ENCODE measurements around the gene FHL3. TPM values are rescaled to one million over a fixed set of nuclear protein-coding genes. Genes with fewer than 3 reads are reported as not detected.

The FHL3 gene
- total and polyA plus RNA-seq, 10 donors = 8.6 to 39.9 (median 16.3) TPM

DNA sequence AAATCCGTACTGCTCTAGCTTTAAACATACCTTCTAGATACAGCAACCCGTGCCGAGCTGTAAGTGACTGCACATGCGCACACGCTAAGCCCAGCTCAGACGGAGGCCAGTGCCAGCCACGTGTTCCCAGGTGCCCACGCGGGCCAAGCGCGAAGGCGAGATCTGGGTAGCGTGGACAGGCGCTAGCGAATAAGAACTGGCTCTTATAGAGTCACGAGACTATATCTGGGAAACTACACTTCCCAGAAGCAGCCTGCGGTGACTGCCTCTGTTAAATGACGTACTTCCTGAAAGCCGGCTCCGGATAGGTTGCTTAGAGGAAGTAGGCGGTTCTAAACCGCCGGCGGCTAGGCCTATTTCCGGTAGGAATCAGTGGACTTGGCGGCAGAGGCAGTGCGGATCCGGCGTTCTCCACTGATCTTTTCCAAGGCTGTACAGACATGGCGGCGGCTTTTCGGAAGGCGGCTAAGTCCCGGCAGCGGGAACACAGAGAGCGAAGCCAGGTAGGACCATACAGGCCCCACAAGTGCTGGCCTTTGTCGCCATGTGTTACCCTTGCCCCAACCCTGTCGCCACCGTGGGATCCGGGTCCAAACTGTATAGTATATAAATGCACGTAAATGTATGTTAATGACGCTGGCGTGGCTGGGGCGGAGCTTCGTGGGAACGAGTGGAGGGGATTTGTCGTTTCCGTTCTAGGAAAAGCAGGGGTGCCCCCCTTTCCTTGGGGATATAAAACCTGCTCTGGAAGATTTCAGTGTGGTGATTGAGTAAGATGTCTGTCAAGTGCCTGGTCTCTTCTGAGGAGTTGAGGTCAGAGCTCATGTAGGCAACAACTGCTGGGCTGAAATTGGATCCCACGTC is 7.3 kb upstream of the FHL3 start, which contains the start of gene UTP11:
Gene UTP11 (plus strand): TSS at position 372 of the 864 bp plus-strand sequence. CDS start 69 bp downstream, at position 441.
- Histone ChIP-seq H3K27me3 (replicated peaks in 1 of 7) (no peaks in the 10 kb centered on the region), H3K4me3 (peak within 1 kb of the TSS; percentile 57 to 87 (median 68)), H3K9me3 (peaks cover 0 to 5% (median 0%) of the 10 kb centered on the region in 8 donors), H3K27ac (peak within 1 kb of the TSS; percentile 80 to 94 (median 90)), H3K4me1 (peaks cover 24 to 63% (median 40%) of the 10 kb centered on the region in 6 donors), H3K36me3 (peaks cover 0 to 34% (median 12%) of the 10 kb centered on the region in 6 donors)
- peak; percentile 95 for DNase-seq
- WGBS, 5 donors = 1 to 4% (median 2%) methylated on average over 38 to 49 of the region's 49 CpGs
- peak in 2 of 3 donors; percentile 28 to 38 for TF ChIP-seq POLR2A (IDR thresholded peaks at IDR 0.05)
- peak in 3 of 11 experiments; percentile 4 to 28 (median 5) for TF ChIP-seq CTCF (IDR thresholded peaks at IDR 0.05 in 8 of 11, conservative IDR thresholded peaks at IDR 0.05 in 3 of 11)
- peak; percentile 84 to 85 (median 85) for TF ChIP-seq POLR2AphosphoS5 (IDR thresholded peaks at IDR 0.05)
- intact Hi-C loops (cut with DNase I; ENCODE audit: low total_unique reads) = no loop called here

DNA sequence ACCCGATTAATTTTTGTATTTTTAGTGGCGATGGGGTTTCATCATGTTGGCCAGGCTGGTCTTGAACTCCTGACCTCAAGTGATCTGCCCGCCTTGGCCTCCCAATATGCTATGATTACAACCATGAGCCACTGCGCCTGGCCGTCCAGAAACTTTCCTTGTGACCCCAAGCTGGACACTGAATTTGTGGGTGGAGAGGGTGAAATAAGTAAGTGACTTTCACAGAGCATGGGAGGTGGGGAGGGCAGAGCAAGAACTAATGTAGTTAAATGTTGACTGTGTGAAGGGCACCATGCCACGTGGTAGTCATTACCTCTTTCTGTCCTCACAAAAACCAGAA is 4.5 kb upstream of the FHL3 start:
- DNase-seq = no peak

GRCh38 chr1:38009088-38009840 is 4.0 kb upstream of the FHL3 start:
- H3K4me3 ChIP-seq = no peak overlapping the region
- DNase-seq = no peak
- H3K27ac ChIP-seq = peak overlapping the region in 7 of 8 donors; percentile 16 to 83 (median 29)
- H3K9me3 ChIP-seq = peaks cover 0 to 5% (median 0%) of the 10 kb centered on the region in 8 donors
- TF ChIP-seq POLR2AphosphoS5 (IDR thresholded peaks at IDR 0.05) = no peak
- TF ChIP-seq POLR2A (IDR thresholded peaks at IDR 0.05) = no peak
- no peak for TF ChIP-seq CTCF (IDR thresholded peaks at IDR 0.05 in 8 of 11, conservative IDR thresholded peaks at IDR 0.05 in 3 of 11)
- peaks cover 0 to 18% (median 6%) of the 10 kb centered on the region in 7 donors for H3K27me3 ChIP-seq (replicated peaks in 1 of 7)
- H3K4me1 ChIP-seq = peaks cover 11 to 55% (median 25%) of the 10 kb centered on the region in 6 donors
- peaks cover 0 to under 1% (median 0%) of the 10 kb centered on the region in 6 donors for H3K36me3 ChIP-seq
- intact Hi-C loops (cut with DNase I; ENCODE audit: low total_unique reads) = no loop called here
- WGBS, 5 donors = 71 to 76% (median 73%) methylated on average over 8 of the region's 8 CpGs

More for the DNA sequence above, 4.5 kb upstream of the FHL3 start:
- Histone ChIP-seq H3K4me3 (no peak overlapping the region), H3K4me1 (peaks cover 16 to 55% (median 28%) of the 10 kb centered on the region in 6 donors), H3K27me3 (replicated peaks in 1 of 7) (peaks cover 0 to 13% (median 2%) of the 10 kb centered on the region in 7 donors), H3K36me3 (peaks cover 0 to 6% (median 0%) of the 10 kb centered on the region in 6 donors), H3K9me3 (peaks cover 0 to 5% (median 0%) of the 10 kb centered on the region in 8 donors), H3K27ac (peak overlapping the region in 3 of 8 donors; percentile 60 to 83 (median 60))
- TF ChIP-seq CTCF (IDR thresholded peaks at IDR 0.05 in 8 of 11, conservative IDR thresholded peaks at IDR 0.05 in 3 of 11) (no peak), POLR2A (IDR thresholded peaks at IDR 0.05) (no peak), POLR2AphosphoS5 (IDR thresholded peaks at IDR 0.05) (no peak)
- WGBS, 5 donors = 71 to 95% (median 88%) methylated on average over 5 to 6 of the region's 6 CpGs
- intact Hi-C loops (cut with DNase I; ENCODE audit: low total_unique reads) = no loop called here

Data from spleen (tissue), 11 donors.